ENCODE results near the gene CLDND1. TPM values are rescaled to one million over a fixed set of nuclear protein-coding genes. Genes with fewer than 3 reads are reported as not detected.

CLDND1 gene
- total and polyA plus RNA-seq, 2 of the 13 experiments (the other 11 are each of a cell fraction or from before 2014, with no cell fraction given) = 50.8 to 121 TPM

- Histone ChIP-seq H3K4me2 (ENCODE audit: low read depth, low read length) (no peak overlapping the region; the same call in 1 of the 2 replicates), H2AFZ (ENCODE audit: low read length) (no peak overlapping the region), H3K4me3 (replicated peaks in 1 of 3; ENCODE audit: insufficient read depth in 1 of 3, low read depth in 2 of 3, low read length in 3 of 3) (no peak overlapping the region), H3K4me1 (ENCODE audit: insufficient read depth, low read length) (no peaks in the 10 kb centered on the region), H3K27ac (ENCODE audit: extremely low read length, insufficient read depth, low read length) (no peak overlapping the region), H3K79me2 (ENCODE audit: insufficient read depth, low read length) (no peaks in the 10 kb centered on the region), H4K20me1 (ENCODE audit: insufficient read depth, low read length) (no peaks in the 10 kb centered on the region), H3K9me3 (ENCODE audit: low read length) (no peaks in the 10 kb centered on the region), H3K27me3 (ENCODE audit: control insufficient read depth in 1 of 2, insufficient read depth in 2 of 2, low read length in 2 of 2) (no peaks in the 10 kb centered on the region; a peak in 1 of 5 replicates), H3K9ac (ENCODE audit: insufficient read depth, low read depth, low read length) (no peak overlapping the region), H3K36me3 (replicated peaks in 1 of 2; ENCODE audit: control insufficient read depth in 1 of 2, insufficient read depth in 2 of 2, low read length in 2 of 2) (no peaks in the 10 kb centered on the region)
- no peak for DNase-seq (ENCODE audit: low spot score)
- no peak for FAIRE-seq
- CTCF ChIA-PET (ENCODE audit: low intra/inter-chr PET ratio, low total read pairs) = no interaction called here
- BruUV-seq (replicated peaks) = no TSS peak
- intact Hi-C loops (cut with micrococcal nuclease; ENCODE audit: unreplicated experiment) (no loop called here), in situ Hi-C loops (cut with HindIII; ENCODE audit: extremely low pct_ligation_motif_present, low pct_unique_long_range_greater_than_20kb) (no loop called here)
- no peak for TF ChIP-seq ZNF234 (CRISPR knock-in tag; conservative IDR thresholded peaks at IDR 0.05)
- no peak for TF ChIP-seq RXRB (CRISPR knock-in tag; IDR thresholded peaks at IDR 0.05; ENCODE audit: borderline replicate concordance)
- no peak for TF ChIP-seq ZNF552 (CRISPR knock-in tag; IDR thresholded peaks at IDR 0.05; ENCODE audit: borderline replicate concordance)
- TF ChIP-seq ZNF18 (CRISPR knock-in tag; IDR thresholded peaks at IDR 0.05; ENCODE audit: insufficient replicate concordance) = no peak
- no peak for TF ChIP-seq ZBTB33 (CRISPR knock-in tag; IDR thresholded peaks at IDR 0.05)
- TF ChIP-seq KDM5B (CRISPR knock-in tag; IDR thresholded peaks at IDR 0.05; ENCODE audit: borderline replicate concordance) = no peak
- TF ChIP-seq HNRNPL (IDR thresholded peaks at IDR 0.05; ENCODE audit: low read depth, low read length) = no peak
- TF ChIP-seq, protein P1, sequence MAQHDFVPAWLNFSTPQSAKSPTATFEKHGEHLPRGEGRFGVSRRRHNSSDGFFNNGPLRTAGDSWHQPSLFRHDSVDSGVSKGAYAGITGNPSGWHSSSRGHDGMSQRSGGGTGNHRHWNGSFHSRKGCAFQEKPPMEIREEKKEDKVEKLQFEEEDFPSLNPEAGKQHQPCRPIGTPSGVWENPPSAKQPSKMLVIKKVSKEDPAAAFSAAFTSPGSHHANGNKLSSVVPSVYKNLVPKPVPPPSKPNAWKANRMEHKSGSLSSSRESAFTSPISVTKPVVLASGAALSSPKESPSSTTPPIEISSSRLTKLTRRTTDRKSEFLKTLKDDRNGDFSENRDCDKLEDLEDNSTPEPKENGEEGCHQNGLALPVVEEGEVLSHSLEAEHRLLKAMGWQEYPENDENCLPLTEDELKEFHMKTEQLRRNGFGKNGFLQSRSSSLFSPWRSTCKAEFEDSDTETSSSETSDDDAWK (CRISPR knock-in tag; IDR thresholded peaks at IDR 0.05) = no peak
- no peak for TF ChIP-seq ZNF451 (CRISPR knock-in tag; IDR thresholded peaks at IDR 0.05)
- no peak for TF ChIP-seq CREB1 (IDR thresholded peaks at IDR 0.05)
- TF ChIP-seq CREB1 (CRISPR knock-in tag; IDR thresholded peaks at IDR 0.05) = no peak
- no peak for TF ChIP-seq ZFAT (CRISPR knock-in tag; conservative IDR thresholded peaks at IDR 0.05)
- no peak for TF ChIP-seq GTF2F1 (IDR thresholded peaks at IDR 0.05; ENCODE audit: low read length)
- TF ChIP-seq ADNP (CRISPR knock-in tag; IDR thresholded peaks at IDR 0.05) = no peak
- no peak for TF ChIP-seq ZNF790 (CRISPR knock-in tag; IDR thresholded peaks at IDR 0.05; ENCODE audit: borderline replicate concordance)
- TF ChIP-seq ZNF143 (CRISPR knock-in tag; IDR thresholded peaks at IDR 0.05) = no peak
- no peak for TF ChIP-seq KDM3A (CRISPR knock-in tag; IDR thresholded peaks at IDR 0.05; ENCODE audit: low read depth)
- TF ChIP-seq FLYWCH1 (CRISPR knock-in tag; IDR thresholded peaks at IDR 0.05) = no peak
- POLR2A ChIA-PET = no interaction called here
- ATAC-seq = no peak
- WGBS (ENCODE audit: low lambda C conversion rate) = 18% methylated on average over 3 of the region's 3 CpGs
Observed at GRCh38 chr3:98483626-98484025, 39.1 kb downstream of the CLDND1 start.

All from HepG2 (cell line).